Measurements from ENCODE around the gene MAP2.

Gene MAP2

DNA sequence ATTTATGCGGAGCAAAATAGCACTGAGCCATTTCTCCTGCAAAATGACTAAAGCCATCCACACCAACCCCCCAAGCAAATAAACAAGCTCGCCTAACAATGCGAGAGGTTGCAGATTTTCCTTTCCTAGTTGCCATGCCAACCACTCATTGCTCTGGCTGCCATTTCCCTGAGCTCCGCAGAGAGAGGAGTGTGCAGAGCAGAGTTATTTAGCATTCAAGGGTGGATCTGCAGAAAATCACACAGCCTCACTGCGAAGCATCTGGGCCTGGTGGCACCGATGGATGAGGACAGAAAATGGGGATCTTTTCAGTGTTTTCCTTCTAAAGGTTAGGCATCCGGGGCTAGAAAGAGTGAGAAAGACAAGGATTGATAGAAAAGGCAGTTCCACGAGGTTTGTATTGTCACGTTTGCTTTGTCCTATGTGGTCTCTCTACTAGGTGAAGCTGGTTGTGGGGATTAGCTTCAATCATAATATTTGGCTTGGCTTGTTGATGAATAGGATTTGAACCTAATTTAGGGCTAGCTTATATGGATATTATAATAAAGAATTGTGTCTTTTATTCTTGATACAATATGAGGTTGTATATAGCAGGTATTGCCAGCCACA lies 237.5 kb downstream of the MAP2 start:
- no peak for DNase-seq (ENCODE audit: low read depth in 2 of 2)

DNA sequence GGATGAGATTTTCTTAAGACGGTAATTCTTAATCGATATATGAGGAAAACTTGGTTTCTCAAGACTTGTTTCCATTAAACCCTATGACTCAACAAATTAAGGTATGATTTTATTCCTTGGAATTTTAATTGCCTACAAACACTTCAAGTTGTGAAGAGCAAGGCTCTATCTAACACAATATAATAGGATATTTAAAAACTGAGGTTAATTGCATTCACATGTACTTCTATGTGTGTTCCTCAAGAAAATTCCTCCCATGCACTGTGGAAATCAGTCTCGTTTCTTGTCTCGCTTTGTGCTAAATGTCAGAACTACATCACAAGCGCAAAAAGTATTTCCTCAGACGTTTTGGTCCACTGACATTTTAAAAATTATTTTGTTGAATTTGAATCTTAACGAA lies 238.2 kb downstream of the MAP2 start:
- DNase-seq (ENCODE audit: low read depth in 2 of 2): no peak

DNA sequence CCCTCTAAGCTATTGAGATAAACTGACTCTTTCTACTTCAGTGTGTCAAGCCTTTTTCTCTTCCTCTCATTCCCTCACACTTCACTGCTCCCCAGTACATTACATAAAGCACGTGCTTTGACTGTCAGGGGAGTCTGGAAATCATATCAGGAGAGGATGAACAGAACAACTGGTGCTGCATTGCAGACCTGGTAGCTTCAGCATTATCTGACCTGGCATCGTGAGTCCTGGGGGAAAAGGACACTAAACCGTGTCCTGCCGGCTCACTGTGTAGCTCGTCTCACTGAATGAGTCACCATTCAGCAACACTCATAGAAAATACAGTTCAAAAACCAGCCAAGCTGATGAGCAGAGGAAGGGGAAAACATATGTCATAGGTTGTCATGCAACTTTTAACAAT lies 239.3 kb downstream of the MAP2 start:
- no peak for DNase-seq (ENCODE audit: low read depth in 2 of 2)

DNA sequence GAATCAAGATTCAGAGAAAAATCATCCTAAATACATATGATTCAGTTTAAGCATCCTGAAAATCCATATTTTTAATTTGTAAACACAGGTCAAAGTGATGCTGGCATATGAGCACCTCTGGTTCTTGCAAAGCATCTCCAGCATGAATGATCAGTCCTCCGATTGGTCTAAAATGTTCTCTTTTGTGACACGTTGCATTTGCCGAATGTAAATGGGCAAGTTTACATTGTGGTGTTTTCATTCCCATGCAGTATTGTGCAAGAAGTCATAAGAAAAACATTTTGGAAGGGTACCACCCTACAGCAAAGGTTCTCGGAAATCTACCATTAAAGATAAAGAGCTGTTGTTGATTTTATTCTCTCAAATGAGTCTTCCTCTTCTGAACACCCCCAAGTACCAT lies 239.8 kb downstream of the MAP2 start:
- DNase-seq (ENCODE audit: low read depth in 2 of 2): no peak

DNA sequence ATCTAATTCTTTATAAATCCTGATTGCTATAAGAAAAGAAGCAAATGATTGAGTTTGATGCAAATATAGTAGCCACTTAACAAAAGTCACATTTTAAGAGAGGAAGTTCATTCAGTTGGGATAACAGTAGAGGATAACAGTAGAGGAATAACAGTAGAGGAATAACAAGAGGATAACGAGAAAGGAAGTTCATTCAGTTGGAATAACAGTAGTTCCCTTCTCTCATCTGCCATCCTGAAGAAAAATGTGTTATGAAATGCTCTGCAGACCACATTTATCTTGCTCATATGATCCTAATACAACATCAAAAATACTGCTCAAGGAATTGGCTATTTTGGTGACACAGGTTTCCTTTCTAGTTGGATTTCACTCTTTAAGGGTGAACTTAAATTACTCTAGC lies 242.4 kb downstream of the MAP2 start:
- no peak for DNase-seq (ENCODE audit: low read depth in 2 of 2)

DNA sequence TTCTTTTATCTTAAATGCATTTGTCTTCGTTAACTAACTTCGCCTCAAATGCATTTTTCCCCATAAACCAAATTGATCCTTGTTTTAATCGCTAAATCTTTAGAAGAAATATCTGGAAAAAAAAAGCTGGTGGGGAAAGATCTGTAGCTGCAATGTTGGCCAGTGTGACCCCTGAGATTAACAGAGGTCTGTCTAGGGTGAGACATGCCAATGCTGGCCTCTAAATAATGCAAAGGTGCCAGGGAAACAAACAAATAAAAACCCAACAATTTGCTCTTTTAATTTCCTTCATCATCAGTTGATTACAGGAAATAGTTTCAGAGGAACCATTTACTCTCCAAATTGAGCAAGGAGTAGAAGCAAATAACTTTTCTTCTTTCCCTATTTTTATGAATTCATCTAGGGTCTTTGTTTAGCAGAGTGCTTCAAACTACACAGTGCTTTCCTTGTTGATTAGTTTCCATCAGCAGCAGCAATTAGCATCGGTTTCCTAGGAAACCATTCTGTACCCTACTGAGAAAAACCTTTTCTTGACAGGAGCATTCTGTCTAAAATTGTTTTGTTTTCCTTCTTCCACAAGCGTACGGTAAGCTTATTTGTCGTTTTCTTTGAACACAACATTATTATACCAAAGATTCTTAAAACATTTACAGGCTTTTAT lies 247.3 kb downstream of the MAP2 start:
- no peak for DNase-seq (ENCODE audit: low read depth in 2 of 2)

DNA sequence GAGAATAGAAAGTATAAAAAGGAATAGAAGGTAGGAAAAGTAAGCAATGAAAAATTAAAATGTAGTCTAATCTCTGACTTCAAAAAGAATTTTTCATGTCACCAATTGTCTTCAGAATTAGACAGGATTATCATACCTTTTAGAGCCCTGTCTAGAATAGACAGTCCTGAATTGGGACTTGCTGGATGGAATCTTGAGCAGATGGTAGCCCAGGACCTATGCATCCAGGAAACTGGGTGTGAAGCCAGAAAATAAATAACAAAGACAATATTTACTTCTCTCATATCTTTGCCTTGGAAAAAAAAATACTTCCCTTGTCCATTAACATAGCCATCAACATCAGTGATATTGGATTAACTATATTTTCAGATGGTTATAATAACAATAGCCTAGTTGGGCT lies 250.0 kb downstream of the MAP2 start:
- DNase-seq (ENCODE audit: low read depth in 2 of 2): no peak

DNA sequence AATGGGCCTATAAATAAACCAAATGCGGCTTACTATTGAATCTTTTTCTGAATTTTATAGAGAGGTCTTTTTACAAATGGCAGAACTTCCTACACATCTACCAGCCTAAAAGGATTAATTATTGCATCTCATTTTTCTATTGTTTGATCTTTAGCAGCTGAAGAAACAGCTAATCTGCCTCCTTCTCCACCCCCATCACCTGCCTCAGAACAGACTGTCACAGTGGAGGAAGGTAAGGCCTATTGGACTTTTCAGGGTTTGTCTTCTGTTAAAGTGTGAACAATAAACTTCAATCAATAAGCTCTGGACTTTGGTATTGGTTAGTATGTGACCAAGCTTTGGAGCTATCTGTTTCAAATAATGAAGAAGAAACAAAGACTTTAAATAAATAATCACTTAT lies 256.7 kb downstream of the MAP2 start:
- DNase-seq (ENCODE audit: low read depth in 2 of 2): no peak

DNA sequence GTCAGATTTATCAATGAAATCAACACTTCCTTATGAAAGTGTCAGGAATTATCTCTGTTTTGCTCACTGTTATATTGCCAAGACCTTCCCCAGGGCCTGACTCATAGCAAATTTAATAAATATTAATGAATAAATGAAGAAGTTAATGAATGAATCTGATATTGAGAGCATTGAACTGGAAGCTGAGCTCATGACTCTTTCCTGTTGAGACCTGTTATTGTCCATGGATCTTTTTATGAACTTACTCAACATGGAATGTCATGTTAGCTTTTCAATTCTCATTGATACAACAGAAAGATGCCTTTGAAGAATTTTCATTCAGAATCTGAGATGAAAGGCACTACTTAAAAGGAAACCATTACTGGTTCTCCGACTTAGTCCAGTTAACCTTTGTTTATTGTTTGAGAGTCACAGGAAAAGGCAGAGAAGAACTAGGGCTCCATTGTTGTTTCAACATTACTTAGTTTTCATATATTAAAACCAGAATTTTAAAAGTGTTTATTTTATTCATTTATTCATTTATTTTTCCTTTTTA lies 257.4 kb downstream of the MAP2 start:
- DNase-seq (ENCODE audit: low read depth in 2 of 2): no peak

DNA sequence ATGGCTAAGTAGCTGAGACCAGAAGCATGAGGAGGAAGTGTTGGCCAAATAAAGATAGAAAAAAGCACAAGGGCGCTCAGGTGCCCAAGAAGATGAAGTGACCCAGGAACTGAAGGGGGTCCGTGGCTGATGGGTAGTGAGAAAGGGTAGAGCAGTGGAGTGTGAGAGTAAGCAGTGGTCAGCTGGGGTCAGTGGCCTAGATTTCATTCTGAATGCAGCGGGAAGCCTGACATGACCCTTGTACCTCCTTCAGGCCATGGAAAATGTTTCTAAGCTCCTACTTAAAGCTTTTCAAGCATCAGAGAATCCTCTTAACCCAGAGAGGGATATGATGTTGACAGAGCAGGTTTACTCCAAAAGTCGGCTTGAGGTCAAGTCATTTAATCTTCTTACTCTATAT lies 258.8 kb downstream of the MAP2 start:
- no peak for DNase-seq (ENCODE audit: low read depth in 2 of 2)

DNA sequence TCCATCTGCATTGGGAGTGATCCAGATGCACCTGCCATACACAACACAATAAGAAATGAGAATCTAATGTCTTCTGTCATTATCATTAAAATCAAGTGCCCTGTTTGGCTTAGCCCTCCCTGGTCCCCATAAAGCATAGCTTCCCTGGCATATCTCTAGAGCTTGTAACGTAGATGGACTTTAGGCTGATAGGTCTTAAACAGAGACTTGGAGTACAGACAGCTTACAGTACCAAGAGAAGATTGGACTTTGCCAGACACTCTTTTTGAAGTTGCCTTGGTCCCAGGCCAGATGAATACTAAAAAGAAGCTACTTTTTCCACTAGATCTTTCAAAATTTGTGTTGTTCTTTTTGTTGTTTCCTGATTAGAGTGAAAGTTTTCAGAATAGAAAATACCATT lies 261.5 kb downstream of the MAP2 start:
- DNase-seq (ENCODE audit: low read depth in 2 of 2): no peak

DNA sequence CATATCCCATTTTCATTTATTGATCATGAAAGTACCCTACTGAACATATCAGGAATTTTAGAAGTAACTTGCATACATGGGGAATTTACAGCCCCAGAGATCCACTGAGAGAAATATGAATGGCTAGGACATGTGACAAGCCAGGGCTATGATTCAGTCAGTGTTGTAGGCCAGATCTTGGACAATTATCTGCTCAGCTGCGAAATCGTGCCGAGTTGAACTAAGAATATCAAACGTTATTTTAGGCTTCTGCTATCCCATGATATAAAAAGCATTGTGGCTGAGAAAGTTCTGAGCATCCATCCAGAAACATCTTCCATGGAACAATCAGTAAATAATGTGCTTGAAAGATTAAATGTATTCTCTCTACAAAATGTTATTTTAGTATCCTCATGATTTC lies 262.1 kb downstream of the MAP2 start:
- no peak for DNase-seq (ENCODE audit: low read depth in 2 of 2)

DNA sequence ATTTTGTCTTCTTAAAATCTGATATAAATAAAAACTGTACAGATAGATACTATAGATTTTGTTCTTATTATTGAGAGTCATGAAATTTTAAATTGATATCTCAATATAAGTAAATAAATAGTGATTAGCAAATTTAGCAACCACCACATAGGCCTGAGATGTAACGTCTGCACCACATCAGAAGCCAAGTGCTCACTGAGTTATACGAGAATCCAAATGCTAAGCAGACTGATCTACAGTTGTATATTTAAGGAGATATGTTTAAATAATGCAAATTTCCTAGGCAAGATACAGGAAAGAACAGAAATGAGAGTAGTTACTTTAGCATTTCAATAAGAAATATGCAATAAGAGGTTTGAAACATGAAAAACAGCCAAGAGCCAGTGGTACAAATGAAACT lies 262.6 kb downstream of the MAP2 start:
- DNase-seq (ENCODE audit: low read depth in 2 of 2): no peak

DNA sequence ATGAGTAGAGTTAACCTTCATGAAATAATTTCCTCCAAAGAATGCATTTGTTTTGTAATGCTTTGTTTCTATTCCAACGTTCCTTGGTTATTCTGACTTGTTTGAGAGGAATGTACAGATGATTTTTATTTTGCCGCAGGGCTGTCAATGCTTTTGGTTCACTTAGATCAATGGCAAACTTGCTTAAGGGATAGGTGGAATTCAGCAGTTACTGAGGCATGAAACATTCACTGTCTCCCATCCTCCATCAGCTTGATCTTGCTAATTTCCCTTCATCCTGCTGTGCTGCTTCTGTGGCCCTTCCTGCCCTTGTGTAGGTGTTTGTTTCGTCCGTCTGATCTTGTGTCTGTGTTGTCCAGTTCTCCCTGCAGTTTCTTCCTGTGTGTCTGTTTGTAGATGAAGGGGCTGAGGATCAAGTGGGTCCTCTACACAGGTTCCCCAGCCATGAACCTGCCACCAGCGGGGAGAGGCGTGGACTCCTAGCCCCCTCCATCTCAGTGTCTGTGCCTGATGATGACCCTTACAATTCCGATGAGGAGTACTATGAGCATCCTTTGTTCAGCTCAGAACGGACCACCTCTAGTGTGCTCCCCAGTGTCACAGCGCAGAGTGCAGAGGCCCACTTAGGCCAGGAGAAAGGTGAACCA lies 263.6 kb downstream of the MAP2 start:
- DNase-seq (ENCODE audit: low read depth in 2 of 2): no peak

DNA sequence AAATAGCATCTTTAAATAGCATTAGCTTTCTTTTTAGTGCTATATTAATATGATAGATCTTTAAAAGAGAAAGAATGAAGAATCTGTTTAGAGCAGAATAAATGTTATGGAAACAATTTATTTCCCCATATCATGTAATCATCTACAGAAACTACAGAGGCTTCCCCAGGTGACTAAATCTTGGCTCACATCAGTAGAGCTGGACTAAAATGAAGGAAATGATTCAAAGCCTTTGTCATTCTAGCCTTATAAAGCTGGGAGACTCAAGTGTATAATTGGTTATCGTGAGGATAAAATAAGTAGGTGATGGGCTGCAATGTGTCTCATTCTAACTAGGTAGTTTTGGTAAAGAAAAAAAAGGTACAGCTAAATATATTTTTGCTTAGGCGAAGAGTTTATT lies 264.5 kb downstream of the MAP2 start:
- no peak for DNase-seq (ENCODE audit: low read depth in 2 of 2)

DNA sequence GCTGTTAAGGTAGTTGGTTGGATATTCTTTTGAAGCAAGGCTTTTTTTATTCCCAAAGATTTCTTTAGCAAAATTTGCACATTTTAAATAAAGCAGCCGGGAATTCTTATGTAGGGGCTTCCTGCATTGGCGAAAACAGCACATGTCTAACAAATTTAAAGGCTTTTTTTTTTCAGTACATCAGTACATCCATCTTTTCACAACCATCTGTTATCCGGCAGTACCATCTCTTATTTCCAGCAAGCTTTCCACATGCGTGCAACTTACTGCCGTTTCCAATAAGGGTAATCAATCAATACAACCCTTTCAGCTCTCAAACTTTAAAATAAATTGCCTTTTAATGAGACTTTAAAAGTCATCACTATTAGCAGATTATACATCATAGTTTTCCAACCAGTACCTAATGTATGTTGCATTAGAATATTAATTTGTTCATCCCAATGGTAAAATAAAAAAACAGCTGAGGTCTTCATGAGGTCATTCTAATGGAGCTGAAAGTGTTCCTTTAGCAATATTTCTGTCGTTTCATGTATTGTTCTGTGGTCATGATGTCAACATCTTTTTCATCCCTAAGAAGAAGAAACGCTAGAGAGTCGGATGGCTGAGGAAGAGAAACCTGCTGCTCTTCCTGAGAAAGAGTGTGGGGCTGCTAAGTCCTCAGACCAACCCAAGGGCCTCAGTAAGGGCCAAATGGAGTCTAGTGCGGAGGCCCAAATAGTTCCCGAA lies 266.3 kb downstream of the MAP2 start:
- DNase-seq (ENCODE audit: low read depth in 2 of 2): no peak

DNA sequence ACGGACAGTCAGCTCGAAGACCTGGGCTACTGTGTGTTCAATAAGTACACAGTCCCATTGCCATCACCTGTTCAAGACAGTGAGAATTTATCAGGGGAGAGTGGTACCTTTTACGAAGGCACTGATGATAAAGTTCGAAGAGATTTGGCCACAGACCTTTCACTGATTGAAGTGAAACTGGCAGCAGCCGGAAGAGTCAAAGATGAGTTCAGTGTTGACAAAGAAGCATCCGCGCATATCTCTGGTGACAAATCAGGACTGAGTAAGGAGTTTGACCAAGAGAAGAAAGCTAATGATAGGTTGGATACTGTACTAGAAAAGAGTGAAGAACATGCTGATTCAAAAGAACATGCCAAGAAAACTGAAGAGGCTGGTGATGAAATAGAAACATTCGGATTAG lies 270.9 kb downstream of the MAP2 start:
- DNase-seq (ENCODE audit: low read depth in 2 of 2): no peak

DNA sequence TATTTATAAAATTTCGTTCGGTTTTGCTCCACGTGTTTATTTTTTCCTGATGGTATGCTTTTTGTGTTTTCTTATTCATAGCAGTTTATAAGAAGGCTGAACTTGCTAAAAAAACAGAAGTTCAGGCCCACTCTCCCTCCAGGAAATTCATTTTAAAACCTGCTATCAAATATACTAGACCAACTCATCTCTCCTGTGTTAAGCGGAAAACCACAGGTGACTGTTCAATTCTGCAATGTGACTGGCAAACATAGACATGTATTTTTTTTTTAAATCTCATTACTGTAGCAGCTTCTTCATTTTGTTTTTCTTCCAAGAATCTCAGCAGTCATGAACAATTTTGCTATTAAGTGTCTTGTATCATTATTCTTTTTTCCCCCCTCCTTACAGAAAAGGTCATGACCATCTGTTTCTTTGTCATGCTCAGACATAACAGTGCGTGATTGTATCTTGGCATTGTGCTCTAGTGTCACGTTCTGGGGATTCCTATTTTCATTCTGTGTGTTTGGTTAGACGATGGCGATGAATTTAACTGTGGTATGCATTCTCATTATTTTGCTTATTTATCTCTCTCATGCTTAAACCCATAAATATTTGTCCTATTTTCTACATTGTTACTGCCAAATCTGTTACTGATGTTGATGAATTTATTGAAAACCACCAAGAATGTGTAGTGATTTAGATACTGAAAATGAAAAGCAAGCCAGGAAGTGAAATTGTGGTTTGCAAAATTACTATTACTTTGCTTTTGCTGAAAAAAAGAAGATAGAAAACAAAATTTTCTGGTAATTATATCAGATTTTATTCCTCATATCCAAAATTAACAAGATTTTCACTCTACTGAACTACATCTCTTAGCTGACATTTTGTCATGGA lies 273.2 kb downstream of the MAP2 start:
- DNase-seq (ENCODE audit: low read depth in 2 of 2): no peak

DNA sequence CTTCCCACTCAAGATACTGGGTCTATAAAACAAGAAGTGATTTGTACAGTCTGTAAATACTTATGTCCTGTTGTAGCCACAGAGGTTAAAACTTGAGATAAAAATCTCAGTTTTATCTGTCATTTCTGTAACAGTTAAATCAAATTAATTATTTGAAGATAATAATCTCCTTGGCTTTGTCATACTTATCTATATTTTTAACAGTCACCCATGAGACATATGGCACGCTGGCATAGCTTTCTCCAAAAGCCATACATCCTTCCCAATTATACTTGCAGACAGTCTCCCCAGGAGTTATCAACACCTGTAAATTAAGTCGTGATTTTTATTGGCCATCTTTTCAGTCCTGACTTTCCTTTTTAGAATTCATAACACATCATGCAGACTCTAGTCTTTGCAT lies 278.9 kb downstream of the MAP2 start:
- no peak for DNase-seq (ENCODE audit: low read depth in 2 of 2)

DNA sequence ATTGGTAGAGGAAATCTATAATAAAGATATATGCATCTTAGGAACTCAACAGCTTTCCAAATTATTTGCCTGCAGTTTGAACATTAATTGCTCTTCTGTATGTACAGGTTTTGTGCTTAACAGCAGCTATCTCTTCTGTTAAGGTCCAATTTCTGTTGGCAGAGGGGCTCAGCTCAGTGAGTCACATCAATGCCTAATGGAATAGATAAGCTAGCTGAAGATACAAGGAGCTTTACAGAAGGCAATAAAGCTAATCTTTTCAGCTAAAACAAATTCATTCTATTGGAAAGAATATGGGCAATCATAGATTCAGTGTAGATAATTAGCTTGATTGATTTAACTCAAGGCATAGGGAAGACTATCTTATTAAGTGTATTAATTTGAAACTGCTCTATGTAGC lies 289.4 kb downstream of the MAP2 start:
- DNase-seq (ENCODE audit: low read depth in 2 of 2): no peak

DNA sequence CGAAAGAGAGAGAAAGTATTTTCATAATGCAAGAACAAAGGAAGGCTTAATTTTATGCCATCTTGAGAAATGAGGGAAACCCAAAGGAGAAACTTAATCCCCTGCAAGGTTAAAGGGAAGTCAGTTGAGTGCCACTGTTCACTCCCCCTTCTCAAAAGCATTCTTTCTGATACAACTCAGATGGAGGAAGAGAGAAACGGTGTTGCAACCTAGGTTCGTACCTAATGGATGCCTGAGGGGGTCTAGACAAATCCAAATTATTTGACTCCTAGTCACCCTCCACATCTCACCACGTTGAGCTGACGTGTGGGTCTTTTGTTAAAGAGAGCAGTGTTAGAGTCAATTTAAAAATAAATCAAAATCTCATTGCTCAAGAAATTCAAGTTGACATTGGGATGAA lies 295.2 kb downstream of the MAP2 start:
- DNase-seq (ENCODE audit: low read depth in 2 of 2): no peak

DNA sequence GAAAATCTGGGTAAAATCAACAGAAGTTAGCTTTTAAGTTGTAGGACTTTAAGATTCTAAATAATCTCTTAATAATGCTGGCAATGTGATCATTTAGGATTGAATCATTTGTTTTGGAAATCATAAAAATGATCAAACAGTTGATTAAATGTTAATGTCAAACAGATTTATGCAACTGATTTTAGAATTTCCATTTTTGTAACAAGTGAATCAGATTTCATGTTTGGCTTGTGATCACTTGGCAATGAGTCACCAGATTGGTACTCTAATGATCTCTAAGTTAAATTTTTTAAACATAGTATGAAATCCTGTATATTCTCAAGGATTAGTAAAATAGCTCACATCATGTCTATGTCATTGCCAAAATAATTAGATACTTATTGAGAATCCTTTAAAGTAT lies 297.6 kb downstream of the MAP2 start:
- DNase-seq (ENCODE audit: low read depth in 2 of 2): no peak
